ENCODE measurements around the gene BPTF. TPM values are rescaled to one million over a fixed set of nuclear protein-coding genes. Genes with fewer than 3 reads are reported as not detected.
"Not testable (repeated sequence)": the region's sequence is repeated elsewhere in the genome, so short reads cannot be mapped to it uniquely, and the experiment has no call there.

The BPTF gene
- total RNA-seq, 8 experiments from 2014 or later: 19.6 to 105 (median 76.4) TPM

DNA sequence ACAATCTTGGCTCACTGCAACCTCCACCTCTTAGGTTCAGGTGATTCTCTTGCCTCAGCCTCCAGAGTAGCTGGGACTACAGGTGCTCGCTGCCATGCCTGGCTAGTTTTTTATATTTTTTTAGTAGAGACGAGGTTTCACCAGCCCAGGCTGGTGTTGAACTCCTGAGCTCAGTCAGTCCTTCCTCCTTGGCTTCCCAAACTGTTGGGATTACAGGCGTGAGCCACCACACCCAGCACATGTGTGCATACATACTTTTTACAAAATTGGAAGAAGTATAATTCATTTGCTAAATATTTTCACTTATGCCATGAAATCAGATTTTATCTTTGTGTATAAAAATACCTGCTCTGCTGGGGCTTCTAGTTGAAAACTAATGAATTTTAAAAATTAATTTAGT lies 13.2 kb downstream of the BPTF start:
- no peaks in the 10 kb centered on the region for H3K4me1 ChIP-seq (replicated peaks in 1 of 2)
- no peak overlapping the region for H3K27ac ChIP-seq
- no peak overlapping the region for H3K4me3 ChIP-seq
- peak in 2 of 8 experiments; percentile 53 to 60 for ATAC-seq (replicated peaks in 6 of 8)
- in situ Hi-C loops (cut with MboI; ENCODE audit: low pct_unique_long_range_greater_than_20kb in 2 of 9, low sequenced_read_pairs in 9 of 9, unreplicated experiment in 9 of 9): no loop called here
- 0 to 100% (median 80%) methylated on average over 1 to 2 of the region's 3 CpGs; no CpG with 5 or more reads in 2 of the 10 experiments for WGBS, 10 experiments

DNA sequence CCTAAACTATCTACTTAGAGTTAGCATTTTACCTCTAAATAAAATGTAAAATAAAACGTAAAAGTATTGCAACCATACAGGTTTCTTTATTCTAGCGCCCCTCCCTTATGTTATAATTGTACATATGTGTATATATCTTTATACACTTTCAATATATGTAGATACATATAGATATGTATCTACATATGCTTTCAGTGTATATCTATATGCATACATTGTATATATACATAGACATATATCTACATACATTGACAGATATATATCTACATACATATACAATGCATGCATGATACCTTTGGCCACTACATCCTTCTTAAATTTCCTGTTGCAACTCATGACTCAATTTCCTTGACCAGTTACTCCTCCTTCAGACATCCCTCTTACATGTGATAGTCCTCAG lies 16.7 kb downstream of the BPTF start:
- WGBS, 10 experiments: 30 to 100% (median 83%) methylated on average over 1 to 2 of the region's 2 CpGs; no CpG with 5 or more reads in 1 of the 10 experiments

DNA sequence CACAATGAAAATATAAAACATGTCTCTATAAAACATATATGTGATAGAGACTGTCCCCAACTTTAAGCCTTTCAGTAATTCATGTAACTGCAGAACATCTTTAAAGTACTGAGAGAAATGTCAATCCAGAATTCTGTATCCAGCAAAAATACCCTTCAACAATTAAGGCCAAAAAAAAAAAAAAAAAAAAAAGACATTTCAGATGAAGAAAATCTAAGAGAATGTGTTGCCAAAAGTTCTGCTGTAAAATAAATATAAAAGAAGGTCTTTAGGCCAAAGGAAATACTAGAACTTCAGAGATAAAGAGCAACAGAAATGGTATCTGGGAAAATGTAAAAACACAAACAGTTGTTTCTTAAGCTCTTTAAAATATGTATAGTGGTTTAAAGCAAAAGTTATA lies 17.3 kb downstream of the BPTF start:
- ATAC-seq (replicated peaks in 6 of 8): no peak
- in situ Hi-C loops (cut with MboI; ENCODE audit: low pct_unique_long_range_greater_than_20kb in 2 of 9, low sequenced_read_pairs in 9 of 9, unreplicated experiment in 9 of 9): no loop called here
- no peak overlapping the region for H3K27ac ChIP-seq
- no peaks in the 10 kb centered on the region for H3K4me1 ChIP-seq (replicated peaks in 1 of 2)
- no peak overlapping the region for H3K4me3 ChIP-seq

More for the DNA sequence above, 16.7 kb downstream of the BPTF start:
- H3K27ac ChIP-seq: no peak overlapping the region
- no peak for ATAC-seq (replicated peaks in 6 of 8)
- no peaks in the 10 kb centered on the region for H3K4me1 ChIP-seq (replicated peaks in 1 of 2)
- H3K4me3 ChIP-seq: no peak overlapping the region
- in situ Hi-C loops (cut with MboI; ENCODE audit: low pct_unique_long_range_greater_than_20kb in 2 of 9, low sequenced_read_pairs in 9 of 9, unreplicated experiment in 9 of 9): no loop called here

DNA sequence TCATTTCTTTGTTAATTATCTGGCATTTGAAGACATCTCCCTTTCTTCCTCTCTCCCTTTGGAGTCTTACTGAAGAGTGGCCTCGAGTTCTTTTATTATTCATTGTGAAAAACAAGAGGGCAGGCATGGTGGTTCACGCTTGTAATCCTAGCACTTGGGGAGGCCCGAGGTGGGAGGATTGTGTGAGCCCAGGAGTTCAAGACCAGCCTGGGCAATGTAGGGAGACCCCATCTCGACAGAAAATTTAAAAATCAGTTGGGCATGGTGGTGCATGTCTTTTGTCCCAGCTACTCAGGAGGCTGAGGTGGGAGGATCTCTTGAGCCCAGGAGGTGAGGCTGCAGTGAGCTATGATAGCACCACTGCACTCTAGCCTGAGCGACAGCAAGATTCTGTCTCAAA lies 20.1 kb downstream of the BPTF start:
- in situ Hi-C loops (cut with MboI; ENCODE audit: low pct_unique_long_range_greater_than_20kb in 2 of 9, low sequenced_read_pairs in 9 of 9, unreplicated experiment in 9 of 9): no loop called here
- 70 to 100% (median 85%) methylated on average over 1 to 3 of the region's 5 CpGs for WGBS, 10 experiments
- Histone ChIP-seq H3K27ac (no peak overlapping the region), H3K4me3 (no peak overlapping the region), H3K4me1 (replicated peaks in 1 of 2) (no peaks in the 10 kb centered on the region)
- no peak for ATAC-seq (replicated peaks in 6 of 8)

DNA sequence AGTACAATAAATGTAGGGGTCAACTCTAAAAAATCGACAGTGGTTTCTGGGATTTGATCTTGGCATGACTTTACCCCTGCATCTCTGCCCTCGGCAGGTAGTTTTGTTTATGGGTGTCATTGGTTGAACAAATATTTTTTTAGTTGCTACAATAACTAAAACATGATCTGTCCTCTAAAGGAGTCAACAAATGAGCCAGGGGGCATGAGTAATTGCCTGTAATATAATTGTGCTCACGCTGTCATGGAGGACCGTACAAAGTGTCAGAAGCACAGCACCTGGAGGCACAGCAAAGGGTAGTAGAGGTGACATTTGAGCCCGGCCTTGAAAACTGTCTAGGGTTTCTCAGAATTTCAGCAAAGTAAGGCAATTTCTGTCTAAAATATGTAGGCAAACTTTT lies 22.9 kb downstream of the BPTF start:
- H3K4me3 ChIP-seq; in situ Hi-C loops (cut with MboI; ENCODE audit: low pct_unique_long_range_greater_than_20kb in 2 of 9, low sequenced_read_pairs in 9 of 9, unreplicated experiment in 9 of 9); H3K4me1 ChIP-seq (replicated peaks in 1 of 2); ATAC-seq (replicated peaks in 6 of 8); H3K27ac ChIP-seq: not testable (repeated sequence)
- 87 to 100% (median 96%) methylated on average over 2 to 5 of the region's 5 CpGs for WGBS, 10 experiments

DNA sequence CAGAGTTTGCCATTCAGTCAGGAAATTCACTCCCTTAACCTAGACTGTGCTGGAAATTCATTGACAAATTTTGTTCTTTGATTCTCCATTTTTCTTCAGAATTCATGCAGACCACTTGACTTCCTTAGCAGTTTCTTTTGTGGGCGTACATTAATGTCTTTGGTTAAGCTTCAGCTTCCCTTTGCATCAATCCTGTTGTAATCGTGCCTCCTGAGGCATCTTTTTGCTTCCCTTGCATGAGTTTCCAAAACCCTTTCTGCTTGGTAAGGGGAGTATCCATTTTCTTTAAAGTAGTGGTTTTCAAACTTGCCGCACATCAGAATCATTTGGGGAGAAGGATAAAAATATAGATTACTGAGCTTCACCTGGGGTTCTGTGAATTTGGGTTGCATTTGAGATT lies 23.5 kb downstream of the BPTF start:
- ATAC-seq (replicated peaks in 6 of 8); H3K27ac ChIP-seq; in situ Hi-C loops (cut with MboI; ENCODE audit: low pct_unique_long_range_greater_than_20kb in 2 of 9, low sequenced_read_pairs in 9 of 9, unreplicated experiment in 9 of 9); H3K4me3 ChIP-seq; H3K4me1 ChIP-seq (replicated peaks in 1 of 2): not testable (repeated sequence)
- 80 to 100% (median 100%) methylated on average over 1 to 3 of the region's 3 CpGs; no CpG with 5 or more reads in 3 of the 10 experiments for WGBS, 10 experiments

DNA sequence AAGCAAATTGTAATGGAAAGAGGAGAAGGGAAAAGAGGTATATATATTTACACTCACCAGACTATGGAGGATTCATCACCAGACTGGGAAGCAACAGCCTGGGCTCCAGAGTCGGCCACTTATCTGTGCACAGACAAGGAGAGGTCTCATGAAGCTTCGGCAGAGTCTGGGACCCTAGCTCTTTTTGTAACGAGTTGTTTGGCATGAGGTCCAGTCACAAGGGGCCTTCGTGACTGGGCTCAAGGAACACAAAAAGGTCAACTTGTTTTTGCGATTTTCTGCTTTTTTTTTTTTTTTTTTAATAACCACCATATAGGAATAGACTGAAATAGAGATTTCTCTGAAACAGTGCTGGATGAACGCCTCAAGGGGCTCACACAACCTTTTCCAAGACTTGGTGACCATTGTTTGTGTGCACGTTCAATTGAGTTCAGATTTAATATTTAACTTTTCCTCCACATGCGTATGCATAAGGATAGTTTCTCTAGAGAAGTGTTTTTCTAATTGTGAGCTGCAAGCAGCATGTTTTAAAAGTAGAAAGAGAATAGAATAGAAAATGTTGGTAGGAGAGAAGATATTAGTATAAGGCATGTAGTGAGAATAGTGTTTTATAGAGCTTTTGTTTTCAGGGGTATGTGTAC lies 25.8 kb downstream of the BPTF start:
- H3K4me1 ChIP-seq (replicated peaks in 1 of 2): peaks cover 0 to 4% of the 10 kb centered on the region in 2 donors
- in situ Hi-C loops (cut with MboI; ENCODE audit: low pct_unique_long_range_greater_than_20kb in 2 of 9, low sequenced_read_pairs in 9 of 9, unreplicated experiment in 9 of 9): no loop called here
- ATAC-seq (replicated peaks in 6 of 8): no peak
- WGBS, 10 experiments: 38 to 90% (median 68%) methylated on average over 1 to 8 of the region's 8 CpGs
- no peak overlapping the region for H3K27ac ChIP-seq
- H3K4me3 ChIP-seq: no peak overlapping the region

DNA sequence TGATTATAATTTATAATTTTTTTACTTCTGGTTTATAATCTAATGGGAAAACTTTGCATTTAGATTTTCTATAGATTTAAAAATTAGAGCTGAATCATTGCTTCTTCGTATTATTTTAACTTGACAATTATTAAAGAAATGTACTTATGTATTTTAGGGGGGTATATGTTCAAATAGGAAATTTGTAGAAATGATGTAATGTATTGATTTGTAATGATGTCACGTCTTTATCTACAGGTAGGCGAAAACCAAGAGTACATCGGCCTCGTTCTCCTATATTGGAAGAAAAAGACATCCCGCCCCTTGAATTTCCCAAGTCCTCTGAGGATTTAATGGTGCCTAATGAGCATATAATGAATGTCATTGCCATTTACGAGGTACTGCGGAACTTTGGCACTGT lies 28.4 kb downstream of the BPTF start:
- no peak for ATAC-seq (replicated peaks in 6 of 8)
- Histone ChIP-seq H3K27ac (no peak overlapping the region), H3K4me1 (replicated peaks in 1 of 2) (peaks cover 0 to 8% of the 10 kb centered on the region in 2 donors), H3K4me3 (no peak overlapping the region)
- in situ Hi-C loops (cut with MboI; ENCODE audit: low pct_unique_long_range_greater_than_20kb in 2 of 9, low sequenced_read_pairs in 9 of 9, unreplicated experiment in 9 of 9): no loop called here
- WGBS, 10 experiments: 88 to 100% (median 99%) methylated on average over 1 to 8 of the region's 8 CpGs

DNA sequence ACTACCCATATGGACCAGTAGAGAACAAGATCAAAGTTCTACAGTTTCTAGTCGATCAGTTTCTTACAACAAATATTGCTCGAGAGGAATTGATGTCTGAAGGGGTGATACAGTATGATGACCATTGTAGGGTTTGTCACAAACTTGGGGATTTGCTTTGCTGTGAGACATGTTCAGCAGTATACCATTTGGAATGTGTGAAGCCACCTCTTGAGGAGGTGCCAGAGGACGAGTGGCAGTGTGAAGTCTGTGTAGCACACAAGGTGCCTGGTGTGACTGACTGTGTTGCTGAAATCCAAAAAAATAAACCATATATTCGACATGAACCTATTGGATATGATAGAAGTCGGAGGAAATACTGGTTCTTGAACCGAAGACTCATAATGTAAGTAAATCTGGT lies 29.1 kb downstream of the BPTF start:
- ATAC-seq (replicated peaks in 6 of 8): no peak
- 80 to 100% (median 99%) methylated on average over 1 to 6 of the region's 6 CpGs; no CpG with 5 or more reads in 2 of the 10 experiments for WGBS, 10 experiments
- H3K4me1 ChIP-seq (replicated peaks in 1 of 2): peaks cover 3 to 8% of the 10 kb centered on the region in 2 donors
- no peak overlapping the region for H3K4me3 ChIP-seq
- in situ Hi-C loops (cut with MboI; ENCODE audit: low pct_unique_long_range_greater_than_20kb in 2 of 9, low sequenced_read_pairs in 9 of 9, unreplicated experiment in 9 of 9): no loop called here
- H3K27ac ChIP-seq: no peak overlapping the region

DNA sequence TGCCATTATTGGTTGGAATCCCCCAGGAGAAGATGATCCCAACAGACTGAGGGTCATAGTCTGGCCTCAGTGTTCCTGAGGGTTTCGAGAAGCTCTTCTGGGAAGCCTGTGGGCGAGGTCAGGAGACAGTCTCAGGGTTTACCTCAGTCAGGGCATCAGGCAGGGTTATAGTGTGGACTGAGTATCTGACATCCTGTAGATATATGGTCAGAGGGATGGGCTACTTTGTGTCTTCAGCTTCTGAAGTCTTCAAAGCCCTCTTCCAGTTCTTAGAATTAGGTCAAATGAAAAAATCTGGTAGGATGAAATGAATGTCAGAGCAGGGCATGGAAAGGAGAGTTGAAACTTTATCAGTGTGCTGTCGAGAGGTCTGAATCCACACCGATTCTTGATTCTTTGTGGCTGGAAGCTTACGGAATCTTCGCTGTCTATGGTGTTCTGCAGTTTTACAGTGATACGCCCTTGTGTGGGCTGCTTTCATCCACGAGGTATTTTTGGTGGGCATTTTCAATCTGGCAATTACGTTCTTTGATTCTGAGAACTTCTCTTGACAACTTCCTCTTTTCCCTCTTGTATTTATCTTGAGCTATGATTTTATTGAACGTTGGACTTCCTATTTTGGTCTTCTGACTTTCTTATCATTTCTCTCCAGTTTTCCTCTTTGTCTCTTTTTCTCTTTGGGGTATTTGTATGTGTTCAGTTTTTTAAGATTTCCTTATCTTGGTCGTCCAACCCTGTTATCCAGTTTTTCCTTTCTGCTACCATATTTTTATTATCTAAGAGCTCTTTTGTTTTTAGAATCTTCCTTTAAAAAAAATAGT lies 30.4 kb downstream of the BPTF start:
- ATAC-seq (replicated peaks in 6 of 8): no peak
- peaks cover 6 to 8% of the 10 kb centered on the region in 2 donors for H3K4me1 ChIP-seq (replicated peaks in 1 of 2)
- H3K27ac ChIP-seq: no peak overlapping the region
- no peak overlapping the region for H3K4me3 ChIP-seq
- in situ Hi-C loops (cut with MboI; ENCODE audit: low pct_unique_long_range_greater_than_20kb in 2 of 9, low sequenced_read_pairs in 9 of 9, unreplicated experiment in 9 of 9): no loop called here
- 83 to 99% (median 95%) methylated on average over 5 to 11 of the region's 11 CpGs for WGBS, 10 experiments

DNA sequence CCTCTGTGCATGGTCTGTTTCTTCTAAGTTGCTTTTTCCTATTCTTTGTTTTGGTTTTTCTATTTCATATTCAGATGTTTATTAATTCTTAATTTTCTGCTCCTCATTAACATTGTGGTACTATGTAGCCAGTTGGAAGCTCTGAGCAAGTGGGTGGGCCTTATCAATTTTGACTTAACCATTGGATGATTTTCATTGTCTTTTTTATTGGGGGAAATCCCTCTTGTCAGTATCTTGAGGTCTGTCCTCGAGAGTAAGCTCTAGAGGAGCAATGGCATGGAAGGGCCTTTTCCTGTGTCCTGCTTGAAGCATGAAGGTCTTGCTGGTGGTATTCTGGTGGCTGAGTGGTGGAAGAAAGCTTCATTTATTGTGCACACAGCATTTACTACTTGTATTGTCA lies 31.1 kb downstream of the BPTF start:
- H3K27ac ChIP-seq; H3K4me1 ChIP-seq (replicated peaks in 1 of 2); H3K4me3 ChIP-seq; in situ Hi-C loops (cut with MboI; ENCODE audit: low pct_unique_long_range_greater_than_20kb in 2 of 9, low sequenced_read_pairs in 9 of 9, unreplicated experiment in 9 of 9); ATAC-seq (replicated peaks in 6 of 8): not testable (repeated sequence)
- WGBS, 10 experiments: 40 to 100% (median 88%) methylated on average over 1 of the region's 1 CpG; no CpG with 5 or more reads in 5 of the 10 experiments

DNA sequence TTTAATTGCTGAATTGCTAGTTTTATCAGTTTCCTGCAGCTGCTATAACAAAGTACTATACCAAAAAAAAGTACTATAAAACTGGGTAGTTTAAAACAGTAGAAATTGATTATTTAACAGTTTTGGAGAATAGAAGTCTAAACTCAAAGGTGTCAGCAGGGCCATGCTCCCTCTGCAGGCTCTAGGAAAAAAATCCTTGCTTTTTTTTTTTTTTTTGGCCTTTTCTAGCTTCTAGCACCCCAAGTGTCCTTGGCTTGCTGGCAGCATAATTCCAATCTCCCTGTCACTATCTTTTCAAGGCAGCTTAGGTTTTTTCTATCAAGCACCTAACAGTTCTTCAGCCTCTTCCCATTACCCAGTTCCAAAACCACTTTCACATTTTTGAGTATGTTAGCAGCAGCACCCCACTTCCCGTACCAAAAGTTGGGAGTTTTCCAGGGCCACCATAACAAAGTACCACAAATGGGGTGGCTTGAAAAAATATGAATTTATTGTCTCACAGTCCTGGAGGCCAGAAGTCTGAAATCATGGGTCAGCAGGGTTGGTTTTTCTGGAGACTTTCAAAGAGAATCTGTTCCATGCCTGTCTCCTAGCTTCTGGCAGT lies 37.4 kb downstream of the BPTF start:
- H3K4me1 ChIP-seq (replicated peaks in 1 of 2): peaks cover 5 to 6% of the 10 kb centered on the region in 2 donors
- 42 to 100% (median 92%) methylated on average over 1 of the region's 1 CpG; no CpG with 5 or more reads in 4 of the 10 experiments for WGBS, 10 experiments
- no peak overlapping the region for H3K4me3 ChIP-seq
- no peak overlapping the region for H3K27ac ChIP-seq
- in situ Hi-C loops (cut with MboI; ENCODE audit: low pct_unique_long_range_greater_than_20kb in 2 of 9, low sequenced_read_pairs in 9 of 9, unreplicated experiment in 9 of 9): no loop called here
- no peak for ATAC-seq (replicated peaks in 6 of 8)

DNA sequence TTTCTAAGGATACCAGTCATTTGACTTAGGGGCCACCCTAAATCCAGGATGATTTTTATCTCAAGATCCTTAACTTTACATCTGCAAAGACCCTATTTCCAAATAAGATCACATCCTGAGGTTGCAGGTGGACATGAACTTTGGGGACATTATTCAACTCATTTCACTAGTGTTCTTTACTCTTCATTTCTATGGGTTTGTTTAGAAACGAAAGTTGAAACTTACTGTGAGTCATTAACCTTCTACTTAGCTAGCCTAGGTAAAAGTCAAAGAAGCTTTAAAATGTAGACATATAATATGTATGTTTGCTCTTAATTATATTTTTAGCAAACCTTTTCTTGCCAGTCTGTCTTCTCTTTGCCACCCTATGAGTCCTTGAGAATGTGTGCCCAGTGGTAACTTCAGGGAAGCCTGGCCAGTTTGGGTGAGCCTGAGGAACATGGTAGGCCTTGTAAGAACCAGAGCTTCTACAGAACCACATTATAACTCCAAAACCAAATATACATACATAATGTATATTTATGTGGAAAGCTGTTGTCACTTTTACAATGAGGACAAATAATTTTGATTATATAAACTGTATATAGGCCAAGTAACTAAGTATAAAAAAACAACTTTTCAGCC lies 38.4 kb downstream of the BPTF start:
- Histone ChIP-seq H3K27ac (no peak overlapping the region), H3K4me1 (replicated peaks in 1 of 2) (peaks cover 0 to 6% of the 10 kb centered on the region in 2 donors), H3K4me3 (no peak overlapping the region)
- in situ Hi-C loops (cut with MboI; ENCODE audit: low pct_unique_long_range_greater_than_20kb in 2 of 9, low sequenced_read_pairs in 9 of 9, unreplicated experiment in 9 of 9): no loop called here
- WGBS, 10 experiments: 80 to 100% (median 94%) methylated on average over 1 of the region's 1 CpG; no CpG with 5 or more reads in 4 of the 10 experiments
- ATAC-seq (replicated peaks in 6 of 8): no peak

Measured in motor neuron (in vitro differentiated cells).